Retina (tissue), 1 donor: ENCODE measurements around the gene NEMF.
"Not testable (repeated sequence)": the region's sequence is repeated elsewhere in the genome, so short reads cannot be mapped to it uniquely, and the experiment has no call there.

Experiments used
- DNase-seq: peaks from one replicate; pipeline ENCODE4 v3.0.0-alpha.2; 2016

Gene NEMF, protein sequence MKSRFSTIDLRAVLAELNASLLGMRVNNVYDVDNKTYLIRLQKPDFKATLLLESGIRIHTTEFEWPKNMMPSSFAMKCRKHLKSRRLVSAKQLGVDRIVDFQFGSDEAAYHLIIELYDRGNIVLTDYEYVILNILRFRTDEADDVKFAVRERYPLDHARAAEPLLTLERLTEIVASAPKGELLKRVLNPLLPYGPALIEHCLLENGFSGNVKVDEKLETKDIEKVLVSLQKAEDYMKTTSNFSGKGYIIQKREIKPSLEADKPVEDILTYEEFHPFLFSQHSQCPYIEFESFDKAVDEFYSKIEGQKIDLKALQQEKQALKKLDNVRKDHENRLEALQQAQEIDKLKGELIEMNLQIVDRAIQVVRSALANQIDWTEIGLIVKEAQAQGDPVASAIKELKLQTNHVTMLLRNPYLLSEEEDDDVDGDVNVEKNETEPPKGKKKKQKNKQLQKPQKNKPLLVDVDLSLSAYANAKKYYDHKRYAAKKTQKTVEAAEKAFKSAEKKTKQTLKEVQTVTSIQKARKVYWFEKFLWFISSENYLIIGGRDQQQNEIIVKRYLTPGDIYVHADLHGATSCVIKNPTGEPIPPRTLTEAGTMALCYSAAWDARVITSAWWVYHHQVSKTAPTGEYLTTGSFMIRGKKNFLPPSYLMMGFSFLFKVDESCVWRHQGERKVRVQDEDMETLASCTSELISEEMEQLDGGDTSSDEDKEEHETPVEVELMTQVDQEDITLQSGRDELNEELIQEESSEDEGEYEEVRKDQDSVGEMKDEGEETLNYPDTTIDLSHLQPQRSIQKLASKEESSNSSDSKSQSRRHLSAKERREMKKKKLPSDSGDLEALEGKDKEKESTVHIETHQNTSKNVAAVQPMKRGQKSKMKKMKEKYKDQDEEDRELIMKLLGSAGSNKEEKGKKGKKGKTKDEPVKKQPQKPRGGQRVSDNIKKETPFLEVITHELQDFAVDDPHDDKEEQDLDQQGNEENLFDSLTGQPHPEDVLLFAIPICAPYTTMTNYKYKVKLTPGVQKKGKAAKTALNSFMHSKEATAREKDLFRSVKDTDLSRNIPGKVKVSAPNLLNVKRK

GRCh38 chr14:49852301-49853157, at the start of gene NEMF:
Gene NEMF, minus strand, starts transcription at chr14:49852788. Its CDS starts 35 bp downstream, at chr14:49852753.
- peak; percentile 99 for DNase-seq

DNA sequence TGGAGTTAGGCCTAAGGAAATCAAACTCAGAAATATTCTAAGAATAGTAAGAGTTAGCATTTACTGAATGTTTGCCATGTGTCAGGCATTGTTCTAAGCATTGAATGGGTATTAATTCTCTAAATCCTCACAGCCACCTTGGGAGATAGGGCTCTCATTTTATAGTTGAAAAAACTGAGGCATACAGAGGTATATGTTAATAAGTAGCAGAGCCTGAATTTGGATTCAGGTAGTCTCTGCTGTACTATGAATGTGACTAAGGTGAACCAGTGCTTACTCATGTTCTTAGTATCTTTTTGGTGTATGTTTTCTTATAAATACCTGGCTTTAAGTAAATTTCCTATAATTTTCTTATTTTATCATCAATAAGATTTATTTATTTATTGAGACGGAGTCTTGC, 48.4 kb upstream of the NEMF start:
- DNase-seq = no peak

- no peak for DNase-seq
Observed at GRCh38 chr14:49898485-49898884, 45.9 kb upstream of the NEMF start.

DNA sequence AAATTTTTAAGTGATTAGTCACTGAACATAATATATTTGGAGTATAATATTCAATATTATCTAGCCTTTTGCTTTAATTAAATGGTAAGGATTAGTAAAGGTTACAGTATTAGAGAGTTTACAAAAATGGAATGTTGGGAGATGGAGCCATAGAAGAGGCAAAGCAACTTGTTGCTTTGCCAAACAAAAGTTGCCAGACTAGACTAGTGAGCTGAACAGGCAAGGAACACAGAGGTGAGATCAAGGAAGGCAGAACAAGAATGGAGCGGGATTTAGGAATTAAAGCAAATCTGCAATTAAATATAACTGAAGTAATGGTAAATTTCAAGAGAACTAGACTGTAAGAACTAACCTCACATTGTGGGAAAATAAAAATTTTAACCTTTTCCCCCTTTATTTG, 45.4 kb upstream of the NEMF start:
- no peak for DNase-seq

- DNase-seq = no peak
Observed at GRCh38 chr14:49897414-49897813, 44.8 kb upstream of the NEMF start.

GRCh38 chr14:49896966-49897365, 44.4 kb upstream of the NEMF start:
- DNase-seq = no peak

- DNase-seq = not testable (repeated sequence)
Observed at GRCh38 chr14:49896272-49896671, 43.7 kb upstream of the NEMF start.

- DNase-seq = no peak
Observed at GRCh38 chr14:49895480-49895879, 42.9 kb upstream of the NEMF start.

- not testable (repeated sequence) for DNase-seq
Observed at GRCh38 chr14:49894214-49895107, 41.9 kb upstream of the NEMF start.

DNA sequence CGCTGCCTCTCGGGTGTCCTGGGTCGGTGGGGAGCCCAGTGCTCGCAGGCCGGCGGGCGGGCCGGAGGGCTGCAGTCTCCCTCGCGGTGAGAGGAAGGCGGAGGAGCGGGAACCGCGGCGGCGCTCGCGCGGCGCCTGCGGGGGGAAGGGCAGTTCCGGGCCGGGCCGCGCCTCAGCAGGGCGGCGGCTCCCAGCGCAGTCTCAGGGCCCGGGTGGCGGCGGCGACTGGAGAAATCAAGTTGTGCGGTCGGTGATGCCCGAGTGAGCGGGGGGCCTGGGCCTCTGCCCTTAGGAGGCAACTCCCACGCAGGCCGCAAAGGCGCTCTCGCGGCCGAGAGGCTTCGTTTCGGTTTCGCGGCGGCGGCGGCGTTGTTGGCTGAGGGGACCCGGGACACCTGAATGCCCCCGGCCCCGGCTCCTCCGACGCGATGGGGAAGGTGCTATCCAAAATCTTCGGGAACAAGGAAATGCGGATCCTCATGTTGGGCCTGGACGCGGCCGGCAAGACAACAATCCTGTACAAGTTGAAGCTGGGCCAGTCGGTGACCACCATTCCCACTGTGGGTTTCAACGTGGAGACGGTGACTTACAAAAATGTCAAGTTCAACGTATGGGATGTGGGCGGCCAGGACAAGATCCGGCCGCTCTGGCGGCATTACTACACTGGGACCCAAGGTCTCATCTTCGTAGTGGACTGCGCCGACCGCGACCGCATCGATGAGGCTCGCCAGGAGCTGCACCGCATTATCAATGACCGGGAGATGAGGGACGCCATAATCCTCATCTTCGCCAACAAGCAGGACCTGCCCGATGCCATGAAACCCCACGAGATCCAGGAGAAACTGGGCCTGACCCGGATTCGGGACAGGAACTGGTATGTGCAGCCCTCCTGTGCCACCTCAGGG, 41.0 kb upstream of the NEMF start:
- DNase-seq = no peak

DNA sequence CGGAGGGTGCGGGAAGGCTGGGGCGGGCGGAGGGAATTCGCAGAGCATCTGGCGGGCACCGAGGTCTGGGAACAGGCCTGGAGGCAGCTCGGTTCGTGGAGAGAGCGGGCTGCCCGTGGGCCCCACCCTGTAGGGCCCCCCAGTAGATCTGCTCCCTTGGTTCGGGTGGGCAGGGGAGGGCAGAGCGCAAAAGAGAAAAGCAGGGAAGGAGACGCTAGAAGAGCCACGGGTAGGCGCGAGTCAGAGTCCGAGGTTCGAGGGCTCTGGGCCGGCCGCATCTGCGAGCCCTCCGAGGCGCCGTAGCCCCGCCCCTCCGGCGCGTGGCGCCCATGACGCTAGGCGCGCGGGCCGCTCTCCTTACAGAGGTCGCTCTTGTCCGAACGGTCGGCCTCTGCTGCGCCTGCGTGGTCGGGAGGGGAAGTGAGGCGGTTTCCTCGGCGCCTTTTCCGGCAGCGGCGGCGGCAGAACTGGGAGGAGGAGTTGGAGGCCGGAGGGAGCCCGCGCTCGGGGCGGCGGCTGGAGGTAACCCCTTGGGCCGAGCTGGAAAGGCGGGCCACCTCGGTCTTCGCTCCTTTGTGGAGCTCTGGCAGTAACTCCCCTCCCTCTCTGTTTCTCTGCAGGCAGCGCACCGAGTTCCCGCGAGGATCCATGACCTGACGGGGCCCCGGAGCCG, 40.2 kb upstream of the NEMF start, which contains the start of gene ARF6:
ARF6 (plus strand) TSS at position 447 of the 673 bp plus-strand sequence. CDS start 655 bp downstream, outside the sequence.
- DNase-seq = peak; percentile 98

GRCh38 chr14:49892301-49892635, 39.7 kb upstream of the NEMF start:
- no peak for DNase-seq

GRCh38 chr14:49888293-49888692, 35.7 kb upstream of the NEMF start:
- DNase-seq = no peak

- DNase-seq = no peak
Observed at GRCh38 chr14:49886523-49886922, 33.9 kb upstream of the NEMF start.

- DNase-seq = no peak
Observed at GRCh38 chr14:49882826-49883694, 30.5 kb upstream of the NEMF start.

GRCh38 chr14:49881350-49882001, 28.9 kb upstream of the NEMF start:
- DNase-seq = no peak

- no peak for DNase-seq
Observed at GRCh38 chr14:49880267-49881064, 27.9 kb upstream of the NEMF start.
